ENCODE data around the gene BCAR1.
"Not testable (repeated sequence)": the region's sequence is repeated elsewhere in the genome, so short reads cannot be mapped to it uniquely, and the experiment has no call there.

BCAR1 gene

GRCh38 chr16:75238132-75238852 lies 13.1 kb downstream of the BCAR1 start:
- no peak for DNase-seq

GRCh38 chr16:75237398-75238131 lies 13.9 kb downstream of the BCAR1 start:
- DNase-seq = no peak

GRCh38 chr16:75236736-75237397 lies 14.6 kb downstream of the BCAR1 start:
- DNase-seq = no peak

- no peak for DNase-seq
Measured at GRCh38 chr16:75236232-75236631, 15.2 kb downstream of the BCAR1 start.

GRCh38 chr16:75235721-75236193 lies 15.7 kb downstream of the BCAR1 start:
- DNase-seq = no peak

- no peak for DNase-seq
Measured at GRCh38 chr16:75234856-75235696, 16.3 kb downstream of the BCAR1 start.

GRCh38 chr16:75233611-75233938 lies 17.8 kb downstream of the BCAR1 start:
- DNase-seq = no peak

- DNase-seq = no peak
Measured at GRCh38 chr16:75231570-75231969, 19.9 kb downstream of the BCAR1 start.

GRCh38 chr16:75230471-75231110 lies 20.8 kb downstream of the BCAR1 start:
- DNase-seq = no peak

GRCh38 chr16:75229172-75230031 lies 22.0 kb downstream of the BCAR1 start:
- DNase-seq = no peak

- DNase-seq = no peak
Measured at GRCh38 chr16:75228143-75228976, 23.1 kb downstream of the BCAR1 start.

- DNase-seq = no peak
Measured at GRCh38 chr16:75227361-75228142, 23.9 kb downstream of the BCAR1 start.

GRCh38 chr16:75226550-75227360 lies 24.7 kb downstream of the BCAR1 start:
- no peak for DNase-seq

- DNase-seq = no peak
Measured at GRCh38 chr16:75225678-75226515, 25.5 kb downstream of the BCAR1 start.

GRCh38 chr16:75225092-75225491 lies 26.3 kb downstream of the BCAR1 start:
- no peak for DNase-seq

GRCh38 chr16:75224306-75225082 lies 26.9 kb downstream of the BCAR1 start:
- no peak for DNase-seq

- not testable (repeated sequence) for DNase-seq
Measured at GRCh38 chr16:75223129-75223528, 28.3 kb downstream of the BCAR1 start.
